Endothelial cell of umbilical vein (primary cell): Measurements from ENCODE around the gene SALL2. TPM values are rescaled to one million over a fixed set of nuclear protein-coding genes. Genes with fewer than 3 reads are reported as not detected.

ENCODE experiments used
- BruUV-seq: library from RNA; stranded (reverse); fragments of 400-500 nt; replicated peaks from 2 replicates; lab custom pipeline; 2021; lab: Mats Ljungman, UMichigan
- CTCF ChIA-PET: fragments of 300-600, 350-600 bp; sonication (Branson Sonifier 250); formaldehyde crosslinking; loops from one replicate; lab custom pipeline; 2021; ENCODE audit warnings: antibody characterized with exemption, inconsistent platforms; lab: Charles Lee
- POLR2A ChIA-PET: fragments of 300-600, 350-600 bp; sonication (Branson Sonifier 250); formaldehyde crosslinking; loops from one replicate; lab custom pipeline; 2021; ENCODE audit warnings: antibody characterized with exemption, inconsistent platforms; lab: Charles Lee
- DNase-seq: peaks from one replicate; pipeline ENCODE4 v3.0.0-alpha.2; 2011; ENCODE audit warnings: low read depth, low spot score
- FAIRE-seq: peaks from 2 replicates; lab custom pipeline; 2011; peaks lifted over from hg19 to GRCh38; lab: Jason Lieb, UNC
- H2AFZ ChIP-seq: 2 replicates; pipeline ENCODE4 v1.6.0; 2012; ENCODE audit warnings: low read depth, low read length, control low read depth, inconsistent platforms
- H3K27ac ChIP-seq: 2 replicates; pipeline ENCODE4 v1.5.1; 2011; ENCODE audit warnings: low read depth, mild to moderate bottlenecking, control low read depth, low read length, moderate library complexity; ENCODE audit not compliant: insufficient read depth
- H3K27me3 ChIP-seq, 2 experiments: 2 replicates each; pipeline versions ENCODE4 v1.6.0 to v1.6.1; 2011; ENCODE audit warnings: low read length in 2 of 2, mixed read lengths in 1 of 2; ENCODE audit not compliant: control insufficient read depth in 2 of 2, insufficient read depth in 2 of 2
- H3K36me3 ChIP-seq, 2 experiments: 2 replicates in 1 of 2; 3 replicates in 1 of 2; pipeline ENCODE4 v1.5.1; 2011; ENCODE audit warnings: low read length in 2 of 2, mild to moderate bottlenecking in 1 of 2, moderate library complexity in 1 of 2; ENCODE audit not compliant: control insufficient read depth in 2 of 2, insufficient read depth in 2 of 2; ENCODE audit errors: extremely low read depth in 1 of 2
- H3K4me1 ChIP-seq: 3 replicates; pipeline ENCODE4 v1.5.1; 2011; ENCODE audit warnings: mild to moderate bottlenecking, low read length; ENCODE audit not compliant: control insufficient read depth, insufficient read depth; ENCODE audit errors: extremely low read depth
- H3K4me2 ChIP-seq: 2 replicates; pipeline ENCODE4 v1.6.1; 2011; ENCODE audit warnings: low read length, control low read depth, mixed read lengths; ENCODE audit not compliant: insufficient read depth
- H3K4me3 ChIP-seq, 3 experiments: fragments of 200-600 bp in 1 of 3; sonication (generic), shearing (Covaris generic) in 1 of 3; replicated peaks in 1 of 3; 2 replicates each; pipeline ENCODE4 v1.5.1; 2011 to 2016; ENCODE audit warnings: control low read depth in 3 of 3, low read length in 3 of 3, mild to moderate bottlenecking in 2 of 3, inconsistent platforms in 1 of 3, low read depth in 1 of 3, moderate library complexity in 1 of 3; ENCODE audit not compliant: insufficient read depth in 1 of 3
- H3K79me2 ChIP-seq: 2 replicates; pipeline ENCODE4 v1.6.0; 2012; ENCODE audit warnings: low read length, inconsistent platforms; ENCODE audit not compliant: control insufficient read depth, insufficient read depth
- H3K9ac ChIP-seq: replicated peaks from 2 replicates; pipeline ENCODE3; 2011; ENCODE audit warnings: low read length, control low read depth; ENCODE audit not compliant: insufficient read depth; ENCODE audit errors: extremely low read depth
- H3K9me1 ChIP-seq: replicated peaks from 3 replicates; pipeline ENCODE4 v1.6.0; 2011; ENCODE audit warnings: mild to moderate bottlenecking, low read length; ENCODE audit not compliant: control insufficient read depth, insufficient read depth; ENCODE audit errors: extremely low read depth
- H3K9me3 ChIP-seq: replicated peaks from 2 replicates; pipeline ENCODE4 v1.5.1; 2012; ENCODE audit warnings: low read length, inconsistent platforms; ENCODE audit not compliant: control insufficient read depth, insufficient read depth
- H4K20me1 ChIP-seq: replicated peaks from 2 replicates; pipeline ENCODE3; 2011; ENCODE audit warnings: mild to moderate bottlenecking, low read length; ENCODE audit not compliant: control insufficient read depth, insufficient read depth; ENCODE audit errors: extremely low read depth
- EZH2 ChIP-seq: IDR thresholded peaks from 2 replicates; pipeline ENCODE4 v1.6.1; 2012; ENCODE audit warnings: borderline replicate concordance, low read depth, mild to moderate bottlenecking, moderate library complexity, low read length, inconsistent platforms; ENCODE audit not compliant: severe bottlenecking
- FOS ChIP-seq: IDR thresholded peaks from 2 replicates; pipeline ENCODE4 v1.6.1; 2011; ENCODE audit warnings: mild to moderate bottlenecking, low read length, moderate library complexity, borderline replicate concordance; ENCODE audit not compliant: insufficient read depth
- GATA2 ChIP-seq: IDR thresholded peaks from 2 replicates; pipeline ENCODE4 v1.7.0; 2011; ENCODE audit warnings: low read depth, mild to moderate bottlenecking, moderate library complexity, mixed read lengths, low read length; ENCODE audit not compliant: insufficient read length, insufficient read depth
- JUN ChIP-seq: IDR thresholded peaks from 2 replicates; pipeline ENCODE4 v1.6.1; 2011; ENCODE audit warnings: borderline replicate concordance, low read depth; ENCODE audit not compliant: insufficient read length, insufficient read depth
- MAX ChIP-seq: IDR thresholded peaks from 2 replicates; pipeline ENCODE4 v1.6.1; 2011; ENCODE audit not compliant: insufficient read depth, insufficient read length
- MYC ChIP-seq: IDR thresholded peaks from one replicate; pipeline ENCODE4 v1.6.1; 2011; ENCODE audit warnings: mild to moderate bottlenecking, low read depth, low read length
- POLR2A ChIP-seq: IDR thresholded peaks from 2 replicates; pipeline ENCODE4 v1.6.1; 2012; ENCODE audit warnings: low read depth, mild to moderate bottlenecking, control low read depth, low read length
- POLR2AphosphoS5 ChIP-seq: IDR thresholded peaks from 2 replicates; pipeline ENCODE4 v1.6.1; 2012; ENCODE audit warnings: low read depth, mild to moderate bottlenecking, control low read depth, low read length, moderate library complexity; ENCODE audit not compliant: insufficient read depth
- dilution Hi-C: fragments of 300-500 bp; cut with MboI; formaldehyde crosslinking; loops from one replicate; pipeline ENCODE4 v1.15.0; 2019; ENCODE audit warnings: low sequenced_read_pairs; ENCODE audit not compliant: extremely low pct_ligation_motif_present
- intact Hi-C: fragments of 100-400 bp; cut with micrococcal nuclease; formaldehyde crosslinking; loops from one replicate; pipeline ENCODE4 v1.10.0; 2022
- polyA plus RNA-seq, 4 experiments: library from polyadenylated mRNA; depleted of rRNA in 3 of 4; stranded (reverse) in 3 of 4; unstranded in 1 of 4; fragments of >200 nt; gene quantifications; 2 replicates each; pipeline versions ENCODE4 v1.2.1 to v1.2.3, GENCODE V29; 2011 to 2012; ENCODE audit warnings: missing spikeins in 1 of 4
- total RNA-seq: library from RNA; stranded (reverse); gene quantifications from 2 replicates; pipeline ENCODE4 v1.2.3, GENCODE V29; 2021
- TF ChIP-seq, protein P1 (sequence below), 2 donors: IDR thresholded peaks; 1 replicate in 1 of 2; 2 replicates in 1 of 2; pipeline ENCODE4 v1.5.1; 2011; ENCODE audit warnings: low read length in 2 of 2, mild to moderate bottlenecking in 2 of 2, moderate library complexity in 2 of 2, control low read depth in 1 of 2, inconsistent platforms in 1 of 2, low read depth in 1 of 2; ENCODE audit not compliant: insufficient read depth in 1 of 2; ENCODE audit errors: extremely low read depth in 1 of 2

Gene SALL2
- total and polyA plus RNA-seq, 2 donors (not counting 3 experiments of a cell fraction or from before 2014, with no cell fraction given): 2.8 to 4.6 TPM

DNA sequence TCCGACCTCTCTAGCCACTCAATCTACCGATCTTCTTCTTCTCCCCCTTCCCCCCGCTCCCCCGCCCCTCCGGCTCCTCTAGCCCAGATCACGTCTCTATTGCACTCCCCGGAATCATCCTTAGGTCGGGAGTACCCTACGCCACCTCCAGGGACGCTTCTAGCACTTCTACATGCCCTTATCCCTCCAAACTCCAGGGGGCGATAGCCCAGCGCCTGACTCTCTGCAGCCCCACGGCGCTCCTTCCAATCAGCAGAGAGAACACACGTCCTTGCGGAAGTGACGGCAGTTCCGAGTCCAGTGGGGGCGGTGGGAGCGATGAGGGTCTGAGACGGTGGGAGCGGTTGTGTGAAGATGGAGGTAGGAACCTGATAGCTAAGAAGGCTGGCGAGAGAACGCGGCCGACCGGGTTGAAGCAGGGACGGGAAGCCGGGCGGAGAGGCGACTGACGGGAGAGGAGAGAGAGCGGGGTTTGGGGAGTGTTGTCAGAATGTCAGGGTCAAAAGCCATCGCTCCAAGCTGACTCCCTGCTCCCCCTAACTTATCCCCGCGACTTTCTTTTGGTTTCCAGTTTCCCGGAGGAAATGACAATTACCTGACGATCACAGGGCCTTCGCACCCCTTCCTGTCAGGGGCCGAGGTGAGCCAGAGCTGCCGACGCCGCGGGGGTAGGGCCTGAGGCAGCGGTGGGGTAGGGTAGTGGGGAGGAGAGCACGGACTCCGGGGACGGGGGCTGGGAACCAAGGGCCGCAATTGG, 49.0 kb downstream of the SALL2 start, which contains the start of the genes RAB2B and TOX4:
RAB2B (minus strand) TSS at position 35 of the 757 bp plus-strand sequence. CDS start 87 bp downstream, outside the sequence.
TOX4 (plus strand) TSS at position 271 of the 757 bp plus-strand sequence; CDS start at position 355, 84 bp downstream.
- Histone ChIP-seq H3K4me3 (peak within 1 kb of the TSS; percentile 69 to 95 (median 93)), H4K20me1 (no peaks in the 10 kb centered on the region), H3K79me2 (peaks cover 43% of the 10 kb centered on the region), H3K4me1 (peaks cover 20% of the 10 kb centered on the region), H3K9me1 (no peaks in the 10 kb centered on the region), H3K9me3 (no peaks in the 10 kb centered on the region), H3K9ac (peak within 1 kb of the TSS; percentile 93), H3K36me3 (peaks cover 0 to 7% of the 10 kb centered on the region in 2 experiments), H2AFZ (peak within 1 kb of the TSS; percentile 97), H3K4me2 (peak within 1 kb of the TSS; percentile 96), H3K27ac (peak within 1 kb of the TSS; percentile 97), H3K27me3 (no peaks in the 10 kb centered on the region)
- POLR2A ChIA-PET: interaction anchor here (0.9 to 1.9 kb wide), 3 partner anchors 20 to 40 kb away, joined by 3 to 7 read pairs (median 7); partner anchors contain the start of gene METTL3
- dilution Hi-C loops: no loop called here
- BruUV-seq: no TSS peak
- TF ChIP-seq MYC (no peak), GATA2 (no peak), JUN (no peak), POLR2AphosphoS5 (peak; percentile 70), EZH2 (no peak), MAX (no peak), FOS (no peak), POLR2A (peak; percentile 15)
- TF ChIP-seq, protein P1, sequence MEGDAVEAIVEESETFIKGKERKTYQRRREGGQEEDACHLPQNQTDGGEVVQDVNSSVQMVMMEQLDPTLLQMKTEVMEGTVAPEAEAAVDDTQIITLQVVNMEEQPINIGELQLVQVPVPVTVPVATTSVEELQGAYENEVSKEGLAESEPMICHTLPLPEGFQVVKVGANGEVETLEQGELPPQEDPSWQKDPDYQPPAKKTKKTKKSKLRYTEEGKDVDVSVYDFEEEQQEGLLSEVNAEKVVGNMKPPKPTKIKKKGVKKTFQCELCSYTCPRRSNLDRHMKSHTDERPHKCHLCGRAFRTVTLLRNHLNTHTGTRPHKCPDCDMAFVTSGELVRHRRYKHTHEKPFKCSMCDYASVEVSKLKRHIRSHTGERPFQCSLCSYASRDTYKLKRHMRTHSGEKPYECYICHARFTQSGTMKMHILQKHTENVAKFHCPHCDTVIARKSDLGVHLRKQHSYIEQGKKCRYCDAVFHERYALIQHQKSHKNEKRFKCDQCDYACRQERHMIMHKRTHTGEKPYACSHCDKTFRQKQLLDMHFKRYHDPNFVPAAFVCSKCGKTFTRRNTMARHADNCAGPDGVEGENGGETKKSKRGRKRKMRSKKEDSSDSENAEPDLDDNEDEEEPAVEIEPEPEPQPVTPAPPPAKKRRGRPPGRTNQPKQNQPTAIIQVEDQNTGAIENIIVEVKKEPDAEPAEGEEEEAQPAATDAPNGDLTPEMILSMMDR (IDR thresholded peaks at IDR 0.05; ENCODE audit: extremely low read depth in 1 of 2, insufficient read depth in 1 of 2, low read depth in 1 of 2, low read length in 2 of 2): peak; percentile 91 to 99
- peak; percentile 99 for DNase-seq
- peak; percentile 96 for FAIRE-seq
- CTCF ChIA-PET: interaction anchor here (0.6 to 3.7 kb wide), 17 partner anchors 10 to 352 kb away, joined by 3 to 23 read pairs (median 5); partner anchors contain the start of genes CHD8, METTL3 and SUPT16H
- intact Hi-C loops: loop anchor here (1.0 kb wide), 5 partner anchors 10 to 208 kb away; partner anchors contain the start of genes CHD8, HNRNPC and METTL3
